HG03520 (cell line): Measurements from ENCODE around the gene AXIN2.
"Not testable (repeated sequence)": the region's sequence is repeated elsewhere in the genome, so short reads cannot be mapped to it uniquely, and the experiment has no call there.

Experiments
- ATAC-seq: cut with Tn5 transposase; IDR thresholded peaks from one replicate; pipeline ENCODE4 v1.9.1; 2021; ENCODE audit warnings: mild to moderate bottlenecking, moderate library complexity; ENCODE audit not compliant: unreplicated experiment

The AXIN2 gene

DNA sequence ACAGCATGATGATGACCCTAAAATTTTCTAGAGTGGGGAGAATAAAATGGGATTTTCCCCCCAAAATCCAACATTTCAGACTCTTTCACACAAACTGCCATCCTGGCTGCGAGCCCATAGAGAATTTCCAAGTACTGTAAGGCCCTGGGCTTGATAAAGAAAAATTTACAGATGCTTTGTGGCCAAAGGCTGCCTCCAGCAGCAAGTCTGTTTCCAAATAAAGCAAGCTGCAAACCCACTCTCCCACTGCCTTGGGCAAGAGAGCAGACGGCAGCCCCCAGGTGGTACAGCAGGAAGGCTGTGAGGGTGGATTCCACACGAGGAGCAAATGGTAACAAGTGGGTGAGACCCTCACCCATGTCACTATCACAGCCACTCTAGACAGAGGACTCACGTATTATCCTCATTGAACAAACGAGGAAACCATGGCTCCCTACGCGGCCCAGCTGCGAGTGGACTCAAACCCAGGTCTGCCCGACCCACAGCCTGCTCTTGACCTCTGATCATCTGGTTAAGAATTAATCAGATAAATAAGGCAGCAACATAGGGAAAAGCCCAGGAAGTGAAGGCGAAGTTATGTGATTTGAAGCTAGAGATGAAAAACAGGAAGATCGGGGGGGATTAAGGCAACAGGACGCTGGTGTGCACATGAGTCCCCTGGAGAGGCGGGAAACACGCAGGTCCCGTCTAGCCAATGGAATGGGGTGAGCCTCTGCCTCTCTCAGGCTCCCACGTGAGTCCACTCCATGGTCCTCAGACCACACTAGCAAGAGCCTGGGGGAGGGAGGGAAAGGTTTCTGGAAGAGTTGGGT is 37.4 kb downstream of the AXIN2 start:
- ATAC-seq = no peak

DNA sequence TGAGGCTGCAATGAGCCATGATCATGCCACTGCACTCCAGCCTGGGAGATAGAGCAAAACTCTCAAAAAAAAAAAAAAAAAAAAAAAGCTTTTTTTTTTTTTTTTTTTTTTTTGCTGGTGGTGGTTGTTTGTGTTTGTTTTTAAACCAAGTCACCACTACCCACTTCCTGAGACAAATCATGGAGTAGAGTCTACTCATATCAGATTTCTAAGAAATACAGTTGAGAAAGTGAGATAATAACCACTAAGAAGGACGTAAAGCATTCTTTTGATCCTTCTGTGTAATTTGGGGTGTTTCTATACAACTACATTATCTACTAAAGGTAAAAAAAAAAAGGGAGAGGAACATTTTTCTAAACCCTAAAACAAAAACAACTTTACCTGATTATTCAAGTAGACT is 38.0 kb downstream of the AXIN2 start:
- no peak for ATAC-seq

DNA sequence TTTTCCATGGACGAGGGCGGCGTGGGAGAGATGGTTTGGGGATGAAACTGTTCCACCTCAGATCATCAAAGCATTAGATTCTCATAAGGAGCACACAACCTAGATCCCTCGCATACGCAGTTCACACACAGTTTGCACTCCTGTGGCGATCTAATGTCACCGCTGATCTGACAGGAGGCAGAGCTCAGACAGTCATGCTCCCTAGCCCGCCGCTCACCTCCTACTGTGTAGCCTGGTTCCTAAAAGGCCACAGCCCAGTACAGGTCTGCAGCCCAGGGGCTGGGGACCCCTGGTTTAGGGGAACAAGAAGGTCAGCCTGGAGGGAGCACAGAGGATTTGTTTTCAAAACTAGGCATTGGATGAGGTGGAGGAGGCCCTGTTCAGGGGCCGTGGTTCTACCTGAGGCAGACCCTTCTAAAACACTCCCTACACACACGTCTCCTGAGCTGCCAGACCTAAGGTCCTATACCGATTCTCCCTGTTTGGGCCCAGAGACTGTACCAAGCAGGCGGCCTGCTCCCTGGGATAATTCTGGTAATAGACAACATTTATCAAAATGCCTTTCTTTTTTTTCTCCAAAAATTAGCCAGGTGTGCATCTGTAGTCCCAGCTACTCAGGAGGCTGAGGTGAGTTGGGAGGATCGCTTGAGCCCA is 38.6 kb downstream of the AXIN2 start:
- no peak for ATAC-seq

DNA sequence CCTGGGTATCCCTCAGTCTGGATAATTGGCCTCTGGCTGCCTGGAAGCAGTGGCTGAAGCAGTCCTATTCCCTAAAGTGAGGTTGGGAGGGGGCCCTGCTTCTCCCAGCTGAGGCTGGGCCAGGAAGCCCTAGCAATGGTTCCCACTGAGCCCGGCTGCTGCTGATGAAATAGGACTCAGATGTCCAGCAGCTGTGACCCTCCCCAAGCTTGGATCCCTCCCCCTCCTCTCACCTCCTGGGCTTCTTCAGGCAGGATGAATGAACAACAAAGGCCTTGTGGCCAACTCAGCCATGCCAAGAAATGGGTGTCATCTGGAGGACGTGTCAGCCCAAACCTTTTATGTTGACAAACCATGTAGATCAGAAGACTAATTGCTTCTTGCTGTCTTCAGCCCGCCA is 42.0 kb downstream of the AXIN2 start:
- ATAC-seq = no peak

DNA sequence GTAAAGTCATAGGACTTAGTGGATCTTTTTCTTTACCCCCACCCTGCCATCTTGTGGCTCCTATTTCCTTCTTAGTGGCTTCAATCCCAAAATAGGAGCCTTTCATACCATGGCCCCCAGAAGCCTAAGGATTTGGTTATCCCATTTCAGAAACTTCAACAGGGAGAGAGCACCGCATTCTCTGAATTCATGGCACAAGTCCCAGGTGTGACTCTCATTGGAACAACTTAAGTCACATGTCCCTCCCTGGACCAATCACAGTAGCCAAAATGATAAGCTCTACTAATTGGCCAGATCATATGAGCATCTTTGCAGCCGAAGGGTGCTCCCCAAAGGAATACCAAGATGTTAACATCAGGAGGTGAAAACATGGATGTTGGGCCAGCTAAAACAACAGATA is 43.2 kb downstream of the AXIN2 start:
- ATAC-seq = no peak

DNA sequence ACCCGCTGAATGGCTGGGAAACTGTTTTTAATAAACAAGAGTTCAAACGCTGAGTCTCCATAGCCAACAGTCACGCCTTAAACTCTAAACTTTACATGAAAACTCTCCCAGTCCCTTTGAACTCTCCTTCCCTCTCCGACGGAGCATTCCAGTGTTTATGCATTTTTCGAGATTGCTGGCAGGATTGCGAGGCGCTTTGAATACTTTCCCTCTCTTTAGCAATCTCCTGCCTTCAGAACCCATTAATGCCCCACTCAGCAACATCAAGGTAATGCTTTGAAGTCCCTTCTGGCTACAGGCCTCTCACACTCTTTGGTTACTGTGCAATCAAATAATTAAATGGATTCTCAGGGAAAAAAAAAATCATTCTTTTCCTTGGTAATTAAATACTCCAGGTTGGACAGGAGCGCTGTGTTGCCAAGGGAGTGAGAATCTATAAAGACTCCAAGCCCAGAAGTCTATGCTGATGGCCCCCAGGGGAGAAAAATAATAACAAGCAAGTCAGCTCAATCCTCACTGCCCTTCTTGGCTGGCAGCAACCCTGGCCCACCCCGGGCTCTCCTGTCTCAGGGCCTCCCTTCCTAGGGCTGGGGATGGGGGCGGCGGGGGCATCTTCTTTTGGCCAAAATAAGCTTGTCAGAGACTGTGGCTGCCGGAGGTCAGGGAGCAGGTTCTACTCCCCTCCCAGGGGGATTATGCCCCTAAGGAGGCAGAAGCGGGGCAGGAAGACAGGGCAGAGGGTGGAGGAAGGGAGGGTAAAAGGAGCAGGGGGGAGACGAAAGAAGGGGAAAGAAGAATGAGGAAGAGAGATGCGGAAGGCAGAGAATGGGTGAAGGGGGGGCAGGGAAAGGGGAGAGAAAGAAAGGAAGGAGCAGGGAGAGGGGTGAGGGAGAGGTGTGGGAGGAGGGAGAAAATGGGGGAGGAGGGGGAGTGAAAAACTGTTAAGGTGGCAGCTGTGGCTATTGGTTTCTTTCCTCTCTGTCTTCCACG is 45.2 kb downstream of the AXIN2 start:
- ATAC-seq = no peak

DNA sequence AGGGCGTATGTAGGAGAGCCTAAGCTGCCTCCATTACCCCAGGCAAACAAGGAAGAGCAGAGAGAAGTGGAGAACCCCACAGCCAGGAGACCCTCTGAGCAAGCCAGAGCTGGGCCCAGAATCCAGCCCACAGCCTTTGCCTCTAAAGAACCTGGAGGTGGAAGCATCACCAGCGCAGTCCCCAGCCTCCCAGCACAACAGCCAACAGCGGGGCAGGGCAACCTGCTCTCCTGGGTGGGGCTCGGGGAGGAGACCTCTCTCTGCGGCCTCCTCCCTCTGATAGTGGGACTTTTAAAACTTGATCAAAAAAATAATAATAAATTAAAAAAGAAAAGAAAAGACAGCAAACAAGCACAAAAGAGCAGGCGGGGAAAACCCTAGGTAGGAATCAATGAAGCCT is 45.9 kb downstream of the AXIN2 start:
- no peak for ATAC-seq

DNA sequence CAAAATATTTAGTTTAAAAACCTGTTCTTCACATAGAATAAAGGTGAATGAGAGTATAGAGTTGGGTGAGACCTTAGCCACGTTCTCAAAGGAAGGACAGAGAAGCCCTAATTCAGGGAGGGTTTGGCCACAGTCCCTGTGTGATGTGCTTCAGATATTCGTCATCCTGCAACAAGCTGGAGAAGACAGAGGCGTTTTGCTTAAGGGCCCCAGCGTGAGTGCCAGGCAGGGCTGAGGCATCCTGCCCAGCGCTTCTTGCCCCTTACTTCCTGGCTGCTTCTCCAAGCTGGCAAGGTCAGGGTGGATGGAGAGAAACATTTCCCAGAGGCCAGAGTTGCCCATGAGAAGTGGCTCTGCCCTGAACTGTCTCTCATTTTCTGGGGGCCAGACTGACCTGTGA is 46.9 kb downstream of the AXIN2 start:
- ATAC-seq = no peak

DNA sequence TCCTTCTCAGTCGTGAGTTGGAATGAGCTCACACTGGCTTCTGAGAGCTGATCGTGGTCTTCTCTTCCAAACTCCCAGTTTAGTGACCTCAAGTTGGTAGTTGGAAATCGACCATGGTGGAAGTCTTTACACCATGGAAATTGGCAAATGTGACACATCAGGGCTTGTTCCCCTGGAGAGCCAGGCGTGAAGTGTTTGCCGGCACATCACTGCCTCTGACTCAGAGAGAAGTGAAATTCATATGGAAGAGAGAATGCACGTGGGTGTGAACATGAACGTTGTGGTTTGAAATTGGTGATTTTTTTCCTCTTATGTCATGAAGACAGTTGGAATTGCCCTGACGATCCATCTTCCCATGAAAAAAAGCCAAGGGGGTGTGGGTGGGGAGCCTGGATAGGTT is 47.4 kb downstream of the AXIN2 start:
- no peak for ATAC-seq

DNA sequence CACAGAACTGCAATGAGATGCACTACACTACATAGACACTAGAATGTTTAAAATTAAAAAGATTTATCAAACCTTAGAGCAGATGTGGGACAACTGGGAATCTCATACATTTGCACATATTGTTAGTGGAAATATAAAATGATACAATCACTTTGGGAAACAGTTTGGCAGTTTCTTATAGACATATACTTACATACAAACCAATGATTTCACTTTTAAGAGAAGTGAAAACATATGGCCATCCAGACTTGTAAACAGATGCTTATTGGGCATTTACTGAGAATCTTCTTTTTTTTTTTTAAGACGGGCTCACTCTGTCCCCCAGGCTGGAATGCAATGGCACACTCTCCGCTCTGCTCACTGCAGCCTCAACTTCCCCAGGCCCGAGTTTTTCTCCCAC is 50.1 kb downstream of the AXIN2 start:
- no peak for ATAC-seq

DNA sequence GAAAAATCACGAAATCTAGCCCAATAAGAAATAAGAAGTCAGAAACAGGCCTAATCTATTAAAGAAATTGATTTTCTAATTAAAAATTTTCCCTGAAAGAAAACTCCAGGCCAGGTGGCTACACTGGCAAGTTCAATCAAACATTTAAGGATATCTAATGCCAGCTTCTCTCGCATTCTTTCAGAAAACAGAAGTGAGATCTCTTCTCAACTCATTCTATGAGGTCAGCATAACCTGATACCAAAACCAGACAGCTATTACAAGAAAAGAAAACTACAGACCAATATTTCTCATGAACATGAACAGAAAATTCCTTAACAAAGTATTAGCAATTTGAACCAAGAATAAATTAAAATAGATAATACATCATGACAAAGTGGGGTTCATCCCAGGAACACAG is 52.4 kb downstream of the AXIN2 start:
- no peak for ATAC-seq

DNA sequence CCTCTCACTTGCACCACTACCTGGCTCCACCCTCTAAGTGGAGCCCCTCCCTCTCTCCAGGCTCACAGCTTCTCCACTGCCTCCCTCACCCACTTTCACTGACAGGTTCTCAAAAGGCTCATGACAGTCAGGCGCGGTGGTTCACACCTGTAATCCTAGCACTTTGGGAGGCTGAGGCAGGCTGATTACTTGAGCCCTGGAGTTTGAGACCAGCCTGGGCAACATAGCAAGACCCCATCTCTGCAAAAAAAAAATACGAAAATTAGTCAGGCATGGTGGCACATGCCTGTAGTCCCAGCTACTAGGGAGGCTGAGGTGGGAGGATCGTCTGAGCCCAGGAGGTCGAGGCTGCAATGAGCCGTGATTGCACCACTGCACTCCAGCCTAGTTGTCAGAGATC is 56.8 kb downstream of the AXIN2 start:
- ATAC-seq = not testable (repeated sequence)

DNA sequence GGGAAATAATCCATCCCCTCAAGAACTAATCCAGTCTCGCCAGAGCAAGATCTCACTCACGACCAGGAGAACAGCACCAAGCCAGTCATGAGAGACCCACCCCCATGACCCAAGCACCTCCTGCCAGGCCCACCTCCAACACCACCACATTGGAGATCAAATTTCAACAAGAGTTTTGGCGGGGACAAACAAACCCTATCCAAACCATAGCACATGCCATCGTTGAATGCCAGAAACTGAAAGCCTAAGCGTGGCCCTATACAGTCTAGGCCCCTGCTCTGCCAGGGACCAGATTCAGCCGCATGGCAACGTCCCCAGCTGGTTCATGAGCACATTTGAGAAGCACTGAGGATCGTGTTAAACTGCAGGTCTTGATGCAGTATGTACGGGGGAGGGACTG is 57.3 kb downstream of the AXIN2 start:
- ATAC-seq = no peak

DNA sequence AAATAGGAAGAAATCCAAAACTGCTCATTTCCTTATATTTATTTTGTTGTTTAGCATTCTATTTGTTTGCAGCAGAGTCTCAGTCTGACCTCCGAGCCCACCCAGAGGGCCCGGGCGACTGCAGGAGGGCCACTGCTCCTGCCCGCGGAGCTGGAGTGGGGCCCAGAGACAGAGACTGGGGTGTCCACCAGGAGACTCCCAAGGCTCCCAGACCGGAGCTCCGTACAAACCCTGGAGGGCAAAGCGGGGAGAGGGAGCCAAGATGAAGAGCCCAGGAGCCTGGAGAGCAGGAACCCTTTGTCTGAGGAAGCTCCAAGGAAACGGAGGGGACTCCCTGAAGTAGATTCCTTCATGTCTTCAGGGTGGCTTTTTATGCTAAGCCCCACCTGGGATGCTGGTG is 57.9 kb downstream of the AXIN2 start:
- ATAC-seq = no peak

DNA sequence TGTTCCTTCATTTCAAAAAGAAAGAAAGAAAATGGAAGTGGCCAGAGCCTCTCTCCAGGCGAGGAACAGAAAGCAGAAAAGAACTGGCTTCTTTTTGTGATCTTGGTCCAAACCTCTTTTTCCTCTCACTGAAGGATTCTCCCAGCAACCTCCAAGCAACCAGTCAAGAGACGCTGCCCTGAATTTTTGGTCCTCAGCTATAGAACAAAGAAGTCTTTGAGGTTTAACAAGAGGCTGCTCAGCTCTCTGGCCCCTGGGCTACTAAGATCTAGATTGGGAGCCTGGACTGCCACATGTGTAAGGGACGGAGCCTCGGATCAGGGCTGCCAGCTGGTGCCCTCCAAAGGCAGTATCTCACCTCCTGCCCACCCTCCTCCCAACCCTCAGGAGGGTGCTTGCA is 62.6 kb downstream of the AXIN2 start:
- no peak for ATAC-seq

DNA sequence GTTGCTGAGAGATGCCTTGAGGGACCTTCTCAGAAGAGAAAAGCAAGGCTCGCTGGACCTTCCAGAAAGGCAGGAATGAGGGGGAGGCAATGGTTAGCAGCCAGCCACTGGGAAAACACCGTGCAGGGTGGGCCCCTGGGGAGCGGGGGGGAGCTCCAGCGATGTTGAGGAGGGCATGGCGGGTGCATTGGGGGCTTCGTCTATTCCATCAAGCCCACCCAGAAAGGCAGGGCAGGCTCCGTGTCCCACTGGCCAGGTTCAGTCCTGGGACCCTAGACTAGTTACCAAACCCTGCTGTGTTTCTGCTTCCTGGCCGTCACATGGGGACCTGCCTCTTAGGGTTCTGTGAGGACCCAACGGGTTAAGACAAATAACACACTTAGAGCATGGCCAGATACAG is 64.6 kb downstream of the AXIN2 start:
- no peak for ATAC-seq

DNA sequence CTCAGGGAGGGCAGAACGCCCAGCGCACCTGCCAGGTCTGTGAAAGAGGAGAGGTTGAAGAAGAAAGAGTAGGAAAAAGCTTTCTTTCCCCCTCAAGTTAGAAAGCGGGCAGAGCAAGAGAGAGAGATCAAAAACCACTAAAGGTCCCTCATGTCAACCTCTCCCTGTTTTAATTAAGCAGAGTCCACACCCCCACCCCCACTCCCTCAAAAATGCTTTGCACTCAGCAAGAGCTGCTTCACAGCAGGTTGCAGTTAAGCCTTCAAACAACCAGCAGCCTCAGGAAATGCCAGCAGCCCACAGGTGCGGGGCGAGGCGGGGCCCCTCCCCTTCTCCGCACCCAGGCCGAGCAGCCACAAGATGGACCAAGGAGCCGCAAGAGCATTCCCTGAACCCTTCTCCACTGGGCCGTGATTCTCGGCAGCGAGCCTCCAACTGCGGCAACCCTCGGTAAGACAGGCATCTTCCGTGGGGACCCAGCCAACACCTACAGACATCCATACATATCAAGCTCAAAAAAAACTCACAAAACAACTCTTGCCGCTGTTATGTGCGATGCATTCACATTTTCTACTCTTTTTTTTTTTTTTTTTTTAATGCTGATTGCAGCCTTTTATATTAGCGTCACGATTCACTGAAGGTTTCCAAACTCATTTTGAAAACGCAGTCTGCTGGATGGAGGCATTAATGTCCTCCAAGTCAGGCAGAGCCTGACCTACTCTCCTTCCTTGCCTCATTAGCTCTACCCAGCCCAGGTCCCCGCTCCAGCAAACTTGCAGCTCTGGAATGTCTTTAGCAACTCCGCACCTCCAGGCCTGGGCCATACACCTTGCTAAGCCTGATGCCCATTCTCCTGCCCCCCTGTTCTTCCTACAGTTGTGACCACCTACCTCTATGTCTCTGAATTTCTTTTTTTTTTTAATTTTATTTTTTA is 66.1 kb downstream of the AXIN2 start:
- no peak for ATAC-seq

DNA sequence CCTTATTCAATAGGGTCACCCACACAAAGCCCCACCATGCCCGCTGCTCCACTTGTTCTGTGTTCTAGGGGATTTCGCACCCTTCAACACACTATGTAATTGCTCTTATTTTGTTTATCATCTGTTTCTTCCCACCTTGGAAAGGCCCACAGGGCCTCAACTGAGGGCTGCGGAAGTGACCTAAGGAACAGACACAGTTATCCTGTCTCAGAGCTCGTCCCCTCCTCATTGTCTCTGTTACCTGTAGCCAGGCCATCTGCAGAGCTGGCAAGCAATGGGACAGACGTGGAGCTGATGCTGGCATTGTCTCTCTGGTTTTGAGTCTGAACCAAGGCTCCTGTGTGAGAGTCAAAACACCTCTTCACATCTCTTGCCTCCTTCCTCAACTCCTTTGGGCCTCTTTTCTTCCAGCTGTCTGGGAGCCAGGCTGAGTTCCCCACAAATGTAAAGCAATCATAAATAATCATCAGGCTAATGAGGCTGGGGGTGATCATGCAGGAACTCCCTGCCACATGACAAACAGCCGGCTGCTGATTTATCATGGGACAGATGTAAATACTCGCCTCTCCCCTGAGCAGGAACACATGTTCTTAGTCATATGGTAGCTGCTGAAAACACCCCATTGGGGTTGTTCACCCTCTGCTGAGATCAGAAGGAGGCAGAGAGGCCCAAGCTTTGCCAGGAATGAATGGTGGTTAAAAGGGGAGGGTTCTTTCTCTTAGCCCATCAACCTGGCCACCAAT is 71.9 kb downstream of the AXIN2 start:
- no peak for ATAC-seq

DNA sequence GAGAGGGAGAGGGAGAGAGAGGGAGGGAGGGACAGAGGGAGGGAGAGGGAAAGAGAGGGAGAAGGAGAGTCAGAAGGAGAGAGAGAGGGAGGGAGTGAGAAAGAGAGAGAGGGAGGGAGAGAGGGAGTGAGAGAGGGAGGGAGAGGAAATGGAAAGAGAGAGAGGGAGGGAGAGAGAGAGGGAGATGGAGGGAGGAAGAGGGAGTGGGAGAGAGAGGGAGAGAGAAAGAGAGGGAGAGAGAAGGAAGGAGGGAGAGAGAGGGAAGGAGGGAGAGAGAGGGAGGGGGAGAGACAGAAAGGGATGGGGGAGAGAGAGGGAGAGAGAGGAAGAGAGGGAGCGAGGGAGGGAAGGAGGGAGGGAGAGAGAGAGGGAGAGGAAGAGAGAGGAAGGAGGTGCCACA is 72.8 kb downstream of the AXIN2 start:
- ATAC-seq = no peak

DNA sequence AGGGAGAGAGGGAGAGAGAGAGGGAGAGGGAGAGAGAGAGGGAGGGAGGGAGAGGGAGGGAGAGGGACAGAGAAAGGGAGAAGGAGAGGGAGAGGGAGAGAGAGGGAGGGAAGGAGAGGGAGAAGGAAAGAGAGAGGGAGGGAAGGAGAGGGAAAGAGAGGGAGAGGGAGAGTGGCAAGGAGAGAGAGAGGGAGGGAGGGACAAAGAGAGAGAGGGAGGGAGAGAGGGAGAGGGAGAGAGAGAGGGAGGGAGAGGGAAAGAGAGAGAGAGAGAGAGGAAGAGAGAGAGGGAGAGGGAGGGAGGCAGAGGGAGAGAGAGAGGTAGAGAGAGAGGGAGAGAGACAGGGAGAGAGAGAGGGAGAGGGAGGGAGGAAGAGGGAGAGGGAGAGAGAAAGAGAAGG is 73.5 kb downstream of the AXIN2 start:
- ATAC-seq = no peak
